ENCODE results near the gene FGF11. TPM values are rescaled to one million over a fixed set of nuclear protein-coding genes. Genes with fewer than 3 reads are reported as not detected.

The FGF11 gene
- total RNA-seq, 2 donors from 2014 or later: 2.1 TPM; not detected in 1

GRCh38 chr17:7425316-7425715 lies 14.0 kb upstream of the FGF11 start, which contains the start of gene SPEM2:
Gene SPEM2 (plus strand): TSS chr17:7425616. CDS start chr17:7425689, 73 bp downstream.
- DNase-seq (no peak), ATAC-seq (no peak)
- Histone ChIP-seq H3K9me3 (no peaks in the 10 kb centered on the region), H3K27me3 (no peaks in the 10 kb centered on the region), H3K27ac (no peak within 1 kb of the TSS), H3K4me3 (no peak within 1 kb of the TSS), H3K36me3 (replicated peaks in 1 of 2; ENCODE audit: insufficient read depth in 1 of 2, low read depth in 2 of 2) (no peaks in the 10 kb centered on the region), H3K4me1 (no peaks in the 10 kb centered on the region)
- intact Hi-C loops (cut with DNase I): no loop called here
- TF ChIP-seq POLR2A (IDR thresholded peaks at IDR 0.05): no peak
- TF ChIP-seq CTCF (IDR thresholded peaks at IDR 0.05): no peak
- 67 to 70% methylated on average over 7 of the region's 7 CpGs for WGBS, 2 donors

- H3K4me3 ChIP-seq: no peak overlapping the region
- H3K4me1 ChIP-seq: no peaks in the 10 kb centered on the region
- no peak for ATAC-seq
- no peaks in the 10 kb centered on the region for H3K36me3 ChIP-seq (replicated peaks in 1 of 2; ENCODE audit: insufficient read depth in 1 of 2, low read depth in 2 of 2)
- no peaks in the 10 kb centered on the region for H3K27me3 ChIP-seq
- no peak for DNase-seq
- H3K27ac ChIP-seq: no peak overlapping the region
- H3K9me3 ChIP-seq: no peaks in the 10 kb centered on the region
- intact Hi-C loops (cut with DNase I): no loop called here
- 77% methylated on average over 8 of the region's 8 CpGs; no CpG with 5 or more reads in 1 of the 2 donors for WGBS, 2 donors
- no peak for TF ChIP-seq POLR2A (IDR thresholded peaks at IDR 0.05)
- no peak for TF ChIP-seq CTCF (IDR thresholded peaks at IDR 0.05)
These were observed 13.6 kb upstream of the FGF11 start for GRCh38 chr17:7425756-7426155.

GRCh38 chr17:7426203-7426863 lies 13.0 kb upstream of the FGF11 start:
- 83 to 85% methylated on average over 19 to 33 of the region's 33 CpGs for WGBS, 2 donors

GRCh38 chr17:7426896-7427489 lies 12.3 kb upstream of the FGF11 start:
- Histone ChIP-seq H3K36me3 (replicated peaks in 1 of 2; ENCODE audit: insufficient read depth in 1 of 2, low read depth in 2 of 2) (no peaks in the 10 kb centered on the region), H3K27me3 (no peaks in the 10 kb centered on the region), H3K27ac (no peak overlapping the region), H3K4me1 (no peaks in the 10 kb centered on the region), H3K9me3 (no peaks in the 10 kb centered on the region), H3K4me3 (no peak overlapping the region)
- 84 to 87% methylated on average over 19 to 24 of the region's 29 CpGs for WGBS, 2 donors
- ATAC-seq (peak; percentile 19), DNase-seq (no peak)
- no peak for TF ChIP-seq CTCF (IDR thresholded peaks at IDR 0.05)
- no peak for TF ChIP-seq POLR2A (IDR thresholded peaks at IDR 0.05)
- intact Hi-C loops (cut with DNase I): no loop called here

More at GRCh38 chr17:7426203-7426863, 13.0 kb upstream of the FGF11 start:
- Histone ChIP-seq H3K27ac (no peak overlapping the region), H3K9me3 (no peaks in the 10 kb centered on the region), H3K4me1 (no peaks in the 10 kb centered on the region), H3K4me3 (no peak overlapping the region), H3K36me3 (replicated peaks in 1 of 2; ENCODE audit: insufficient read depth in 1 of 2, low read depth in 2 of 2) (no peaks in the 10 kb centered on the region), H3K27me3 (no peaks in the 10 kb centered on the region)
- ATAC-seq (no peak), DNase-seq (no peak)
- intact Hi-C loops (cut with DNase I): no loop called here
- TF ChIP-seq CTCF (IDR thresholded peaks at IDR 0.05) (no peak), POLR2A (IDR thresholded peaks at IDR 0.05) (no peak)

Data from body of pancreas (tissue), 4 donors.